GM19467 (cell line): ENCODE results near the gene ITGA11.

Experiments
- ATAC-seq: cut with Tn5 transposase; IDR thresholded peaks from one replicate; pipeline ENCODE4 v1.9.1; 2021; ENCODE audit warnings: mild to moderate bottlenecking, moderate library complexity; ENCODE audit not compliant: unreplicated experiment

ITGA11 gene

GRCh38 chr15:68301301-68301700 is 130.7 kb downstream of the ITGA11 start:
- no peak for ATAC-seq

GRCh38 chr15:68300115-68300940 is 131.6 kb downstream of the ITGA11 start:
- no peak for ATAC-seq

GRCh38 chr15:68299436-68299835 is 132.5 kb downstream of the ITGA11 start:
- ATAC-seq, result no peak

GRCh38 chr15:68298882-68299381 is 133.0 kb downstream of the ITGA11 start:
- ATAC-seq, result peak; percentile 70

- ATAC-seq, result no peak
Observed at GRCh38 chr15:68298336-68298735, 133.6 kb downstream of the ITGA11 start.

- no peak for ATAC-seq
Observed at GRCh38 chr15:68295014-68295805, 136.8 kb downstream of the ITGA11 start.

GRCh38 chr15:68292967-68293366 is 139.0 kb downstream of the ITGA11 start:
- no peak for ATAC-seq

GRCh38 chr15:68292157-68292781 is 139.7 kb downstream of the ITGA11 start:
- no peak for ATAC-seq

- ATAC-seq, result no peak
Observed at GRCh38 chr15:68290715-68291114, 141.2 kb downstream of the ITGA11 start.

- no peak for ATAC-seq
Observed at GRCh38 chr15:68289621-68290352, 142.2 kb downstream of the ITGA11 start.

GRCh38 chr15:68289057-68289456 is 142.9 kb downstream of the ITGA11 start:
- no peak for ATAC-seq

GRCh38 chr15:68286256-68286655 is 145.7 kb downstream of the ITGA11 start:
- no peak for ATAC-seq

GRCh38 chr15:68285259-68285980 is 146.5 kb downstream of the ITGA11 start:
- ATAC-seq, result no peak

- ATAC-seq, result no peak
Observed at GRCh38 chr15:68284616-68285258, 147.2 kb downstream of the ITGA11 start.

GRCh38 chr15:68283401-68283800 is 148.6 kb downstream of the ITGA11 start:
- ATAC-seq, result no peak

- ATAC-seq, result no peak
Observed at GRCh38 chr15:68281008-68281407, 151.0 kb downstream of the ITGA11 start.

- ATAC-seq, result no peak
Observed at GRCh38 chr15:68279779-68280753, 151.9 kb downstream of the ITGA11 start.

- no peak for ATAC-seq
Observed at GRCh38 chr15:68278595-68279405, 153.2 kb downstream of the ITGA11 start.
